HuH-7.5 (cell line): ENCODE data around the gene PRKCE.

Source experiments
- DNase-seq: peaks from one replicate; pipeline ENCODE4 v3.0.0; 2011; ENCODE audit warnings: low spot score

PRKCE gene

GRCh38 chr2:46170611-46171350 lies 519.3 kb downstream of the PRKCE start:
- no peak for DNase-seq

GRCh38 chr2:46171411-46171953 lies 520.0 kb downstream of the PRKCE start:
- DNase-seq: no peak

GRCh38 chr2:46171996-46172546 lies 520.6 kb downstream of the PRKCE start:
- no peak for DNase-seq

GRCh38 chr2:46173030-46173429 lies 521.6 kb downstream of the PRKCE start:
- DNase-seq: no peak

- no peak for DNase-seq
These were observed 522.3 kb downstream of the PRKCE start for GRCh38 chr2:46173636-46174250.

- no peak for DNase-seq
These were observed 523.1 kb downstream of the PRKCE start for GRCh38 chr2:46174345-46175170.

- DNase-seq: no peak
These were observed 523.9 kb downstream of the PRKCE start for GRCh38 chr2:46175419-46175818.

- no peak for DNase-seq
These were observed 526.1 kb downstream of the PRKCE start for GRCh38 chr2:46177461-46178089.

GRCh38 chr2:46179037-46179621 lies 527.7 kb downstream of the PRKCE start:
- no peak for DNase-seq

GRCh38 chr2:46180189-46180588 lies 528.7 kb downstream of the PRKCE start:
- DNase-seq: no peak

GRCh38 chr2:46181306-46181705 lies 529.8 kb downstream of the PRKCE start:
- DNase-seq: no peak

GRCh38 chr2:46181789-46182530 lies 530.5 kb downstream of the PRKCE start:
- DNase-seq: no peak

GRCh38 chr2:46183426-46183825 lies 532.0 kb downstream of the PRKCE start:
- no peak for DNase-seq

- DNase-seq: no peak
These were observed 533.5 kb downstream of the PRKCE start for GRCh38 chr2:46184794-46185583.

- DNase-seq: no peak
These were observed 535.7 kb downstream of the PRKCE start for GRCh38 chr2:46187112-46187618.

- DNase-seq: no peak
These were observed 536.7 kb downstream of the PRKCE start for GRCh38 chr2:46188041-46188716.

GRCh38 chr2:46193356-46193755 lies 541.9 kb downstream of the PRKCE start:
- DNase-seq: no peak

- no peak for DNase-seq
These were observed 542.4 kb downstream of the PRKCE start for GRCh38 chr2:46193855-46194254.

- DNase-seq: no peak
These were observed 543.4 kb downstream of the PRKCE start for GRCh38 chr2:46194856-46195255.
